ENCODE data around the gene SP1.
A peak's percentile ranks its signal among the peaks of the same experiment; 100 is the strongest.
"Not testable (repeated sequence)": the region's sequence is repeated elsewhere in the genome, so short reads cannot be mapped to it uniquely, and the experiment has no call there.

SP1 gene

DNA sequence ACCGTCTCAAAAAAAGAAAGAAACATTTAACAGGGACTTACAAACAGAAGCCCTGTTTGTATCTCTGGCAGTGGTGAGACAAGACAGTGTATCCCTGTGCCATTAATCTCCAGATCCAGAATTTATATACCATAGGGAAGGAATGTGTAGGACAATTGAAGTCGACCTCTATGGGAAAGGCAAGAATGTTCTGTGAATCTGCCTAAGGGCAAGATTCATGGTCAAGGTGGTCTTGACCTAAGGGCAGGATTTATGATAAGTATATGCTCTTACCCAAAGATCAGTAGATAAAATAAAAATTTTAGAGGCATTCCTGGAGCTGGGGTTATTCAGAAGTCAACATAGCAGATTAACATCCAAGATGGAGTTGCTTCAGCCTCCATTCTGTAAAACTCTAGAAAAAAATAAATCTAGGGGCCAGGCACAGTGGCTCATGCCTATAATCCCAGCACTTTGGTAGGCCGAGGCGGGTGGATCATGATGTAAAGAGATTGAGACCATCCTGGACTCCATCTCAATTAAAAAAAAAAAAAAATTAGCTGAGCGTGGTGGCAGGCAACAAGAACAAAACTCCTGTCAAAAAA, 21.0 kb upstream of the SP1 start:
- no peak for DNase-seq (ENCODE audit: low read depth in 2 of 2)

DNA sequence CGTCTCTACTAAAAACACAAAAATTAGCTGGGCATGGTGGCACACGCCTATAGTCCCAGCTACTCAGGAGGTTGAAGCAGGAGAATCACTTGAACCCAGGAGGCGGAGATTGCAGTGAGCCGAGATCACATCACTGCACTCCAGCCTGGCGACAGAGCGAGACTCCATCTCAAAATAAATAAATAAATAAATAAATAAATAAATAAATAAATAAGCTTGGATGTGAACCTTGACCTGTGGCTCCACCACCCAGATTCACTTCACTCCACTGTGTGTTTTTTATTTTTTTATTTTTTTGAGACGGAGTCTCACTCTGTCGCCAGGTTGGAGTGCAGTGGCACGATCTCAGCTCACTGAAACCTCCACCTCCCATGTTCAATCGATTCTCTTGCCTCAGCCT, 18.3 kb upstream of the SP1 start:
- not testable (repeated sequence) for DNase-seq (ENCODE audit: low read depth in 2 of 2)

DNA sequence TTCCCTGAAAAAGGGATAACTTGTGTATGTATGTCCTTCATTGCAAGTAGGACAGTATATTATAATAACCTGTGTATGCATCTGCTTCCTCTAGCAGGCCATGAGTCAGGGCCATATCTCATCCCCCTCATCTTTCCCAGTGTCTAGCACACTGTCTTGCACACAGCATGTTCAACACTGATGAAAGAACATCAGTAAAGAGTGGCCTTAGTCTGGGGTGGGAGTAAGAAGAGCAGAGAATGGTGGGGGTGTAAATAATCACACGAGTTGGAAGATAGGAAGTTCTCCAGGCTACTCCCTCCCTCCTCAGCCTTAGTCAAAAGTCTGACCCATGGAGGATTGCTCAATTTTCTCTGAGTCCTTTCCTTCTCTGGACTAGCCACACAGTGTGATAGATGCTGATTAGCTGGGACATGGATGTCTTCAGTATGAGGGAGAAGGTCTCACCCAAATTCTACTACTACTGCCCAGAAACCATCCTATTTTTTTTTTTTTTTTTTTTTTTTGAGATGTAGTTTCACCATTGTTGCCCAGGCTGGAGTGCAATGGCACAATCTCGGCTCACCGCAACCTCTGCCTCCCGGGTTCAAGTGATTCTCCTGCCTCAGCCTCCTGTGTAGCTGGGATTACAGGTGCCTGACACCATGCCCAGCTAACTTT, 14.6 kb upstream of the SP1 start:
- DNase-seq (ENCODE audit: low read depth in 2 of 2): no peak

GRCh38 chr12:53373554-53374133, 6.3 kb upstream of the SP1 start:
- DNase-seq (ENCODE audit: low read depth in 2 of 2): not testable (repeated sequence)

DNA sequence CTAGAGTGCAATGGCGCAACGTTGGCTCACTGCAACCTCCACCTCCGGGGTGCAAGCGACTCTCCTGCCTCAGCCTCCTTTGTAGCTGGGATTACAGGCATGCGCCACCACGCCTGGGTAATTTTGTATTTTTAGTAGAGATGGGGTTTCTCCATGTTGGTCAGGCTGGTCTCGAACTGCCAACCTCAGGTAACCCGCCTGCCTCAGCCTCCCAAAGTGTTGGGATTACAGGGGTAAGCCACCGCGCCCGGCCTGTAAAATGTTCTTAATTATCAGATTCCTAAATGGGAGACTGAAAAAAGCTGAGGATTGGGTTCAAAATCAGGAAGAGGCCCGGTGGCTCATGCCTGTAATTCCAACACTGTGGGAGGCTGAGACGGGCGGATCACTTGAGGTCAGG, 5.7 kb upstream of the SP1 start:
- DNase-seq (ENCODE audit: low read depth in 2 of 2): not testable (repeated sequence)

GRCh38 chr12:53376747-53377146, 3.2 kb upstream of the SP1 start:
- DNase-seq (ENCODE audit: low read depth in 2 of 2): no peak

DNA sequence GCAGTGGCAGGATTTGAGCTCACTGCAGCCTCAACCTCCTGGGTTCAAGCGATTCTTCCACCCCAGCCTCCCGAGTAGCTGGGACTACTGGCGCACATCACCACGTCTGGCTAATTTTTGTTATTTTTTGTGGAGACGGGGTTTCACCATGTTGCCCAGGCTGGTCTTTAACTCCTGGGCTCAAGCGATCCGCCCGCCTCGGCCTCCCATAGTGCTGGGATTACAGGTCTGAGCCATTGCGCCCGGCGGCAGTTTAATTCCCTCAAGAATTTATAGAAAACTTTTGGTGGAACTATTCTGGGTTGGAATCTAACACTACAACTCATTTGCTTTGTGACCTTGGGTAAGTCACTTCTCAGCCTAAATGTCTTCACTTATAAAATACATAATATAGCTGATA, 1.8 kb upstream of the SP1 start:
- no peak for DNase-seq (ENCODE audit: low read depth in 2 of 2)

DNA sequence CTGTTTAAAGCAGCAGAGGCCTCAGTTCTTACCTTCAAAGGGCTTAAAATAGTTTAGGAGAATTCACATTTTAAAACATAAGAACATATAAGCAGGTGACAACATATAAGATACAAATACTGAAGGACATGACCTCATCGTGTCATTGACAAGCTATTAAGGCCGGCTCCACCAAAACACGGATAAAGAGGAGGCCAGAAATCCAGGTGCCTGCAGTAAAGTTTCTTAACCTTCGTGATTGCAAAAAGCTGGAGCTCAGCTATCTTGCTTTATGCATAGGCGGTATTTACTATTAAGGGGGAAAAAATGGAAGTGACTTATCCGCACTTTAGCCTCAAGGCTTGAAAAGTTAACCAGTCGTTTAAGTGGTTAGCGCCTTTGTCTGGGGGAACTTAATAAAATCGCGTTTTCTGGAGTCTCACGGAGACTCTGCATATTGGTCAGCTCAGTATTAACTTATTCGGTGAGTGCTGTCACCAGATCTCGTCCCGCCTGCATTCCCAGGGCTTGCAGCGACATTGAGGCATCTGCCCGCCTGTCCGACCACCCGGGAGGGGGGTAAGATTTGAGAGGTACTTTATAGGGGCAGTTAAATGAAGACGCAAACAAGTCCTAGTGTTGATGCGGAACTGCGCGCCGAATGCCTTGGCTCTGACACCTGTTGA, 1.1 kb upstream of the SP1 start:
- no peak for DNase-seq (ENCODE audit: low read depth in 2 of 2)

DNA sequence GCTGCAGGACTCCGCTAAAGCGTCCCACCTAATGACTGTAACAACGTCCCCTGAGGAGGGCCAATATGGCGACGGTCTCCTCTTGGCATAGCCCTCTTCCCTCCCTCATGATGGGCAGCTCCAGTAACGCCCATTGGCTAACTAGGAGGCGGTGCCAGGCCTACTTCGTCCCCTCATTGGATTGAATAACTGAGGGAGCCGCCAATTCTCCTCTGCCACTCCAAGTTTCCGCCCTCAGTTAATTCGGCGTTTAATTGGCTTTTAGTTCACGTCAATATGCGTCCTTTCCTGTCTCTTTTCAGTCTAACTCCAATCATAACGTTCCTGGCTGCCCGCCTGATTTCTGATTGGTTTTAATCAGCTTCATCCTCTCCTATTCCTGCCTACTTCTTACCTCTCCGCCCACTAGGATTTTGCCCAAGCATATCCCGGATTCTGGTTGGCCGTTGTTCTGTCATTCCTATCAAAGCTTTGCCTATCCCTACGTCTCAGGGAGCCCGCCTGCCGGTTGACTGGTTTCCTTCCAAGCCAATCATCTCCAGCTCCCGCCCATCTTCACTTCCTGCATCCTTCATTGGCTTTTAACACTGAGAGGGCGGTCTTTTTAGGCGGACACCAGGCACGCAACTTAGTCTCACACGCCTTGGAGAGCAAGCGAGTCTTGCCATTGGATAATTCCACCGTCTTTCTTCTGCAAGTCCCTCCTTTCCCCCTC, 430 bp upstream of the SP1 start:
- peak in 1 of 2 donors; percentile 96 for DNase-seq (ENCODE audit: low read depth in 2 of 2)

DNA sequence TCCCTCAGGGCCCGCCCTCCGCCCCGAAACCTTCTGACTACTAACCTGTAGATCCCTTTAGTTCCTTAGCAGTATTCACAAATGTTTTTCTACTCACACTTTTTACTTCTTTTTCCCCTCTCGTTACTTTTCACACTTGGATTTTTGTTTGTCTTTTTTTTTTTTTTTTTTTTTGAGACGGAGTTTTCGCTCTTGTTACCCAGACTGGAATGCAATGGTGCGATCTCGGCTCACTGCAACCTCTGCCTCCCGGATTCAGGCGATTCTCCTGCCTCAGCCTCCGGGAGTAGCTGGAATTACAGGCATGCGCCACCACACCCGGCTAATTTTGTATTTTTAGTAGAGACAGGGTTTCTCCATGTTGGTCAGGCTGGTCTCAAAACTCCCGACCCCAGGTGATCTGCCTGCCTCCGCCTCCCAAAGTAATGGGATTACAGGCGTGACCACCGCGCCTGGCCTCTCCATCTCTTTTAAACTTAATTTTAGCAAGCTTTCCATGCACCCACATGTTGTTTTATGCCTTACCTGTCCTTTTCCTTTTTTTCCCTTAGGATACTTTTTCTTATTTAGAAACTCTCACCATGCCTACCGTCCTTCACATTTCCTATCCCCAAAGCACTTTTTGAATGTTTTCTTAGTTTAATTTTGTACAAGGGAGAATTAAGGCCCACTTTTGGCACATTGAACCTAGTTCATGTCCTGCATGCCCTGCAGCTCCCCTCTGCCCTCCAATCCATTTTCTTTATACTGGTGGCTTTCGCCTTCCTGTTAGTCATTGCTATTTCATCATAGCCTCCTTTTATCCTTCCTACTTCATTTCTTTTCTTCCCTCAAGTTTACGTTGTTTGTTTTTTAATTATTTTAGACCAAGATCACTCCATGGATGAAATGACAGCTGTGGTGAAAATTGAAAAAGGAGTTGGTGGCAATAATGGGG, 1.1 kb downstream of the SP1 start:
- DNase-seq (ENCODE audit: low read depth in 2 of 2): no peak

DNA sequence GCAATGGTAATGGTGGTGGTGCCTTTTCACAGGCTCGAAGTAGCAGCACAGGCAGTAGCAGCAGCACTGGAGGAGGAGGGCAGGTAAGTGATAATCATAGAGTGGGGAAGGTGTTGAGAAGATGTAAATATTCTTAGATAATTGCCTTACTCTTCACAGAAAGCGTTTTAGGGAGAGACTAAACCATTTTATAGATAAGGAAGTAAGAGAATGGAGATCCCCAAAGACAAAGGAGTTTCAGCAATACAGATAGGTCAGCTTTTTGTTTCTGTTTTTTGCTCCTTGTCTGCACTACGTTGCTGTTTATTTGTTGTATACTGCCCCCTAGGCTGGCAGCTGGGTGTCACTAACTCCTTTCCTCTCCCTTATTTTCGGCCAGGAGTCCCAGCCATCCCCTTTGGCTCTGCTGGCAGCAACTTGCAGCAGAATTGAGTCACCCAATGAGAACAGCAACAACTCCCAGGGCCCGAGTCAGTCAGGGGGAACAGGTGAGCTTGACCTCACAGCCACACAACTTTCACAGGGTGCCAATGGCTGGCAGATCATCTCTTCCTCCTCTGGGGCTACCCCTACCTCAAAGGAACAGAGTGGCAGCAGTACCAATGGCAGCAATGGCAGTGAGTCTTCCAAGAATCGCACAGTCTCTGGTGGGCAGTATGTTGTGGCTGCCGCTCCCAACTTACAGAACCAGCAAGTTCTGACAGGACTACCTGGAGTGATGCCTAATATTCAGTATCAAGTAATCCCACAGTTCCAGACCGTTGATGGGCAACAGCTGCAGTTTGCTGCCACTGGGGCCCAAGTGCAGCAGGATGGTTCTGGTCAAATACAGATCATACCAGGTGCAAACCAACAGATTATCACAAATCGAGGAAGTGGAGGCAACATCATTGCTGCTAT, 2.0 kb downstream of the SP1 start:
- no peak for DNase-seq (ENCODE audit: low read depth in 2 of 2)

- no peak for DNase-seq (ENCODE audit: low read depth in 2 of 2)
These were observed 3.3 kb downstream of the SP1 start for GRCh38 chr12:53383258-53383657.

DNA sequence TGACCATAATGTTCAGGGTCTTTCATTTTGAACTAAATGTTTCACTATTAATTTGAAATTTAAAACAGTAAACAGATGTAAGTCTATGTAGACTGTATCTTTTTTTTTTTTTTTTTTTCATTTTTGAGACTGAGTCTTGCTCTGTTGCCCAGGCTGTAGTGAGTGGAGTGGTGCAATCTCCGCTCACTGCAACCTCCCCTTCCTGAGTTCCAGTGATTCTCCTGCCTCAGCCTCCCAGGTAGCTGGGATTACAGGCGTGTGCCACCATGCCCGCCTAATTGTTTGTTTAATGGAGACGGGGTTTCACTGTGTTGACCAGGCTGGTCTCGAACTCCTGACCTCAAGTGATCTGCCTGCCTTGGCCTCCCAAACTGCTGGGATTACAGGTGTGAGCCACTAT, 6.4 kb downstream of the SP1 start:
- not testable (repeated sequence) for DNase-seq (ENCODE audit: low read depth in 2 of 2)

DNA sequence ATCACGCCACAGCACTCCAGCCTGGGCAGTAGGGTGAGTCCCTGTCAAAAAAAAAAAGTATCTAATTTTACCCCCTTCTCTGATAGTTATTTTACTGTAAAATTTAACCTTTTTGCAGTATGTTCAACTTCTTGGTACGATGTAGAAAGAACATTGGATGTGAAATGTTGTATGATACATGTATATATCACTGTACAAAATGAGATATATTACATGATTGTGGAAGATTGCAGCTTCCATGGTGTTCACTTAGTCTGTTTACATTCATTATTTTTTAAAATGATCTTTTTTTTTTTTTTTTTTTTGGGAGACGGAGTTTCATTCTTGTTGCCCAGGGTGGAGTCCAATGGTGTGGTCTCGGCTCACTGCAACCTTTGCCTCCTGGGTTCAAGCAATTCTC, 9.0 kb downstream of the SP1 start:
- no peak for DNase-seq (ENCODE audit: low read depth in 2 of 2)

GRCh38 chr12:53389702-53390101, 9.7 kb downstream of the SP1 start:
- no peak for DNase-seq (ENCODE audit: low read depth in 2 of 2)

- no peak for DNase-seq (ENCODE audit: low read depth in 2 of 2)
These were observed 11.7 kb downstream of the SP1 start for GRCh38 chr12:53391724-53392123.

- no peak for DNase-seq (ENCODE audit: low read depth in 2 of 2)
These were observed 19.9 kb downstream of the SP1 start for GRCh38 chr12:53399896-53400295.

GRCh38 chr12:53402351-53402750, 22.4 kb downstream of the SP1 start:
- DNase-seq (ENCODE audit: low read depth in 2 of 2): not testable (repeated sequence)

DNA sequence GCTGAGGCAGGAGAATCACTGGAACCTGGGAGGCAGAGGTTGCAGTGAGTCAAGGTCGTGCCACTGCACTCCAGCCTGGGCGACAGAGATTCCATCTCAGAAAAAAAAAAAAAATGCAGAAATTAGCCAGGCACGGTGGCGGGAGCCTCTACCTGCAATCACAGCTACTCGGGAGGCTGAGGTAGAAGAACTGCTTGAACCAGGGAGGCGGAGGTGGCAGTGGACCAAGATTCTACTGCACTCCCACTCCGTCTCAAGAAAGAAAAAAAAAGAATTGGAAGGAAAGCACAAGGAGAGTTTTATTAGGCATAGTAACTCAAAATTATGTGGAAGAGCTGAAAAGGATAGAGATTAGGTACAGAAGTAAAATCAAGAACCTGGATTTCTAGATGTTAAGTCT, 22.9 kb downstream of the SP1 start:
- DNase-seq (ENCODE audit: low read depth in 2 of 2): no peak

GRCh38 chr12:53410951-53411350, 31.0 kb downstream of the SP1 start:
- no peak for DNase-seq (ENCODE audit: low read depth in 2 of 2)

All from stimulated activated CD8-positive, alpha-beta memory T cell treated with anti-CD3 and anti-CD28 coated beads, Interleukin-7, amount 100 ng/mL, for 1 hour (primary cell).